NCI-H128 (cell line): ENCODE data around the gene PLPP1.

Source experiments
- DNase-seq: peaks from one replicate; lab custom pipeline; 2025; ENCODE audit not compliant: unreplicated experiment; lab: John Stamatoyannopoulos, UW

The PLPP1 gene

DNA sequence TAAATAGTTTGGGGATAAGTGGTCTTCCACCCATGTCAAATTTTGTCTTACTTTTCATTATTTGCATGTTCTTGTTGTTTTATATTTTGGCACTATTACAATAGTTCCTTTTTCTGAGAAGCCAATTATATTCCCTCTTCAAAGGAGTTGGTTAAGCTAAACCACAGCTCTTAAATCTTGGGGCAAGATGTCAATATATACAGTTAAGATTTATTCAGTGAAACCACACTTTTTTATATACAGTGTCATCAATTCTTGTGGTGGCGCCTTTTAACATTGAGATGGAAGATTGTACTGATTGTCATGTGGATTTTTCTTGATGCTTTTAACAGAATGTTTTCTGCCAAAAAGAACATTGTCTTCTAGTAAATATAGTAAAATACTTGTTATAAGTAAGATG lies 122.9 kb downstream of the PLPP1 start:
- no peak for DNase-seq

- DNase-seq = no peak
Measured at GRCh38 chr5:55410845-55411244, 123.9 kb downstream of the PLPP1 start.

- no peak for DNase-seq
Measured at GRCh38 chr5:55409775-55410174, 125.0 kb downstream of the PLPP1 start.

GRCh38 chr5:55407984-55408383 lies 126.8 kb downstream of the PLPP1 start:
- DNase-seq = no peak

GRCh38 chr5:55407059-55407684 lies 127.6 kb downstream of the PLPP1 start:
- DNase-seq = no peak

GRCh38 chr5:55406292-55406691 lies 128.5 kb downstream of the PLPP1 start:
- no peak for DNase-seq

DNA sequence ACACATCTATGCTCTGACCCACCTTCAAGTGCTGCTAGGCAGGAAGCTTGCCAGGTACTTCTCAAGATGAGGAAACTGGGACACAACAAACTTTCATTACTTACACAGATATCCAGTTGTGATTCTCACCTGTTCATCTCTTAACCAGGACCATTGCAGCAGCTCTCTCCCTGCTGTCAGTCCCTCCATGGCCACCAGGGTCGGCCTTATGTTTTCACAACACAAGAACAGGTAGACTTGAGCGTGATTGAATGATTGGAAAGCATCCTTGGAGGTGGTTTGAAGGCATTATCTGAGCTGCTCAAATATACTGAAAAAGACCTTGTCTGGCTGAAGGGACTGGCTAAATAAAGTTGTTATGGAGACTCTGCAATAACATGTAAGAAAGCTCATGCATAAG lies 132.6 kb downstream of the PLPP1 start:
- no peak for DNase-seq

DNA sequence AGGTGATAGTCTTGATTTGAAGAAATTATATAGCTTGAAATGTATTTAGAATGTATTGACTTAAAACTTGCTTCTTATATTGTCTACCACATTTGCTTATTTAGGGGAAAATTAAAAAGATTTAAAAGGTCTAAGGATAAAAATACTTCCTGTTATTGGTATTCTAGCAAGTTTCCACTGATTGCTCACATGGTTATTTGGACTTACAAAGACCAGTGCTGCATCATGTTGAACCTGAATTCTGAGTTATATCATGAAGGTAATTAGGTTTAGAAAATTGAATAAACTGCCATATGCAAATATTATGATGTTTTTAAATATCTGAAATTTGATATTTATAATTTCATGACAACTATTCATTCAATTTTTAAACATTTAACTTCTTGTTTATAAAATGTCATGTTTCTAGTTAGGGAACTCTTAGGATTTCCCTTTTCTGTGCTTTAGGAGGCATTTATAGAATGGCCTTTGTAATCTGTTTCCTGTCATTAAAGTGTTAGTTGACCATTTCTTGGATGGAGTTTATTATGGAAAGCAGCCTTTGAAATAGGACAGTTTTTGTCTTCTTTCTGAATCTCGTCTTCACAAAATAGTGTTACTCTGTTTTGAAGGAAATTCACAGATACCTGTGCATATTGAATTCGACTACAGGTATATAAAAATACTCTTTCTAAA lies 141.1 kb downstream of the PLPP1 start:
- no peak for DNase-seq

- no peak for DNase-seq
Measured at GRCh38 chr5:55392669-55393068, 142.1 kb downstream of the PLPP1 start.

DNA sequence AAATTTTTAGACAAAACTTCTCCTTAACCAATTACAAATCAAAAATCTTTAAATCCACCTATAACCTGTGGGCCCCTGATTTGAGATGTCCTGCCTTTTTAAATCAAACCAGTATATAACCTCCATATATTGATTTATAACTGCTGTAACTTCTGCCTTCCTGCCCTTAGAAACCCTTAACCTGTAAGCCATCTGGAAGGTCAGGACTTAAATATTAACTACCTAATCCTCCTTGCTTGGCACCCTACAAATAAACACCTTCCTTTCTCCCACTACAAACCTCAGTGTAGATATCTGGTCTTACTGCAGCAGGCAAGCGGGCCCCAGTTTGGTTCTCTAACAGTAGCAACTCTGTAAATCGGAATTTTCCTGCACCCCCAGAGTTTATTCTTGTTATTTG lies 143.1 kb downstream of the PLPP1 start:
- DNase-seq = no peak

GRCh38 chr5:55387865-55388264 lies 146.9 kb downstream of the PLPP1 start:
- no peak for DNase-seq

GRCh38 chr5:55386356-55386755 lies 148.4 kb downstream of the PLPP1 start:
- DNase-seq = no peak

DNA sequence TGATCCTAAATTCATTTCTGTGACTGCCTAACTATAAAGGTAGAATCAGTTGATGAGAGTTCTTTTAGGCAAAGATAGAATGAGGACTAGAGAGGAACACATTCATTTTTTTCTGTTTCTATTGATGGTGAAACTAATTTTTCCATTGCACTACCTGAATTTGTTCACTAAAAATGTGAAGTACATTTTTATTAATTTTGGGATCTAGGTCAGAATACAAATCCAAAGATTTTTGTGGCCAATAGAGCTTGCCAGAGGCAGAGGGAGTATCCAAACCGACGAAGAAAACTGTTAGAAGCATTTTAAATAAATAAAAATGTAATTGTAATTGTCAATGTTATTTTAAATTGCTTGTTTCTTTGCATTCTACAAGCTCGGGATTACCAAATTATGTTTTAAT lies 148.9 kb downstream of the PLPP1 start:
- no peak for DNase-seq

- DNase-seq = no peak
Measured at GRCh38 chr5:55385227-55385626, 149.5 kb downstream of the PLPP1 start.

GRCh38 chr5:55384072-55384471 lies 150.7 kb downstream of the PLPP1 start:
- DNase-seq = no peak

- no peak for DNase-seq
Measured at GRCh38 chr5:55383254-55383653, 151.5 kb downstream of the PLPP1 start.

- DNase-seq = no peak
Measured at GRCh38 chr5:55377810-55378209, 157.0 kb downstream of the PLPP1 start.
